Skeletal muscle tissue (tissue), 4 donors: ENCODE results near the gene USP53. TPM values are rescaled to one million over a fixed set of nuclear protein-coding genes. Genes with fewer than 3 reads are reported as not detected.
"Not testable (repeated sequence)": the region's sequence is repeated elsewhere in the genome, so short reads cannot be mapped to it uniquely, and the experiment has no call there.

Experiments used
- H3K27ac ChIP-seq: one replicate; pipeline ENCODE4 v1.7.0; 2013; ENCODE audit warnings: mild to moderate bottlenecking, low read depth, low read length, inconsistent platforms
- H3K27me3 ChIP-seq, 3 donors: one replicate each; pipeline ENCODE4 v1.7.0; 2013; ENCODE audit warnings: low read length in 3 of 3; ENCODE audit not compliant: control insufficient read depth in 3 of 3, insufficient read depth in 3 of 3
- H3K36me3 ChIP-seq, 3 donors: one replicate each; pipeline ENCODE4 v1.7.0; 2013; ENCODE audit warnings: low read length in 3 of 3; ENCODE audit not compliant: control insufficient read depth in 3 of 3, insufficient read depth in 3 of 3
- H3K4me1 ChIP-seq, 3 donors: one replicate each; pipeline ENCODE4 v1.7.0; 2013; ENCODE audit warnings: low read length in 3 of 3, mild to moderate bottlenecking in 3 of 3; ENCODE audit not compliant: control insufficient read depth in 3 of 3, insufficient read depth in 3 of 3
- H3K4me3 ChIP-seq, 3 donors: one replicate each; pipeline ENCODE4 v1.7.0; 2013; ENCODE audit warnings: low read length in 3 of 3
- H3K9ac ChIP-seq, 3 donors: one replicate each; pipeline ENCODE4 v1.7.0; 2013; ENCODE audit warnings: low read length in 3 of 3, mild to moderate bottlenecking in 3 of 3, moderate library complexity in 2 of 3, low read depth in 1 of 3
- H3K9me3 ChIP-seq, 3 donors: one replicate each; pipeline ENCODE4 v1.7.0; 2013; ENCODE audit warnings: low read length in 3 of 3; ENCODE audit not compliant: control insufficient read depth in 3 of 3
- total RNA-seq: library from RNA; depleted of rRNA; stranded (reverse); fragments of >200 nt; gene quantifications from one replicate; pipeline ENCODE4 v1.2.3, GENCODE V29; 2014
- donor health status: Osteomylitis.

USP53 gene
- total RNA-seq, 1 donor from 2014 or later = 13.0 TPM

GRCh38 chr4:119237642-119238041 lies 25.1 kb downstream of the USP53 start:
- Histone ChIP-seq H3K27me3 (no peaks in the 10 kb centered on the region), H3K36me3 (peaks cover 0 to 23% (median 6%) of the 10 kb centered on the region in 3 donors), H3K4me1 (peaks cover 7 to 13% (median 9%) of the 10 kb centered on the region in 3 donors), H3K9me3 (no peaks in the 10 kb centered on the region), H3K27ac (no peak overlapping the region), H3K4me3 (no peak overlapping the region), H3K9ac (no peak overlapping the region)

- H3K9me3 ChIP-seq = no peaks in the 10 kb centered on the region
- H3K4me3 ChIP-seq = no peak overlapping the region
- H3K4me1 ChIP-seq = peaks cover 7 to 13% (median 9%) of the 10 kb centered on the region in 3 donors
- no peak overlapping the region for H3K27ac ChIP-seq
- no peak overlapping the region for H3K9ac ChIP-seq
- peaks cover 0 to 23% (median 6%) of the 10 kb centered on the region in 3 donors for H3K36me3 ChIP-seq
- no peaks in the 10 kb centered on the region for H3K27me3 ChIP-seq
Observed at GRCh38 chr4:119238068-119238722, 25.7 kb downstream of the USP53 start.

- H3K36me3 ChIP-seq = peaks cover 0 to 22% (median 6%) of the 10 kb centered on the region in 3 donors
- no peaks in the 10 kb centered on the region for H3K9me3 ChIP-seq
Observed at GRCh38 chr4:119240128-119240527, 27.6 kb downstream of the USP53 start.

GRCh38 chr4:119240568-119240967 lies 28.1 kb downstream of the USP53 start:
- Histone ChIP-seq H3K4me1 (peaks cover 4 to 7% (median 4%) of the 10 kb centered on the region in 3 donors), H3K27ac (no peak overlapping the region), H3K36me3 (peaks cover 0 to 17% (median 6%) of the 10 kb centered on the region in 3 donors), H3K4me3 (no peak overlapping the region), H3K9me3 (no peaks in the 10 kb centered on the region), H3K9ac (no peak overlapping the region), H3K27me3 (no peaks in the 10 kb centered on the region)

More at GRCh38 chr4:119240128-119240527, 27.6 kb downstream of the USP53 start:
- Histone ChIP-seq H3K27me3 (no peaks in the 10 kb centered on the region), H3K4me3 (no peak overlapping the region), H3K4me1 (peaks cover 4 to 7% (median 4%) of the 10 kb centered on the region in 3 donors), H3K27ac (no peak overlapping the region), H3K9ac (no peak overlapping the region)

GRCh38 chr4:119242417-119242816 lies 29.9 kb downstream of the USP53 start:
- Histone ChIP-seq H3K9ac (no peak overlapping the region), H3K9me3 (no peaks in the 10 kb centered on the region), H3K4me3 (no peak overlapping the region), H3K27ac (no peak overlapping the region), H3K27me3 (no peaks in the 10 kb centered on the region), H3K36me3 (peaks cover 0 to 16% (median 11%) of the 10 kb centered on the region in 3 donors), H3K4me1 (peaks cover 8 to 16% (median 12%) of the 10 kb centered on the region in 3 donors)

GRCh38 chr4:119243868-119244267 lies 31.4 kb downstream of the USP53 start:
- no peak overlapping the region for H3K4me3 ChIP-seq
- no peak overlapping the region for H3K9ac ChIP-seq
- no peaks in the 10 kb centered on the region for H3K27me3 ChIP-seq
- no peak overlapping the region for H3K27ac ChIP-seq
- H3K9me3 ChIP-seq = no peaks in the 10 kb centered on the region
- H3K4me1 ChIP-seq = peaks cover 8 to 12% (median 11%) of the 10 kb centered on the region in 3 donors
- peaks cover 2 to 18% (median 10%) of the 10 kb centered on the region in 3 donors for H3K36me3 ChIP-seq

- H3K27ac ChIP-seq = no peak overlapping the region
- H3K9me3 ChIP-seq = no peaks in the 10 kb centered on the region
- peaks cover 5 to 22% (median 11%) of the 10 kb centered on the region in 3 donors for H3K36me3 ChIP-seq
- H3K4me3 ChIP-seq = no peak overlapping the region
- H3K9ac ChIP-seq = no peak overlapping the region
- no peaks in the 10 kb centered on the region for H3K27me3 ChIP-seq
- H3K4me1 ChIP-seq = peaks cover 8 to 12% (median 11%) of the 10 kb centered on the region in 3 donors
Observed at GRCh38 chr4:119244344-119244743, 31.8 kb downstream of the USP53 start.

- H3K4me1 ChIP-seq = peaks cover 8 to 12% (median 11%) of the 10 kb centered on the region in 3 donors
- H3K9ac ChIP-seq = no peak overlapping the region
- no peaks in the 10 kb centered on the region for H3K27me3 ChIP-seq
- no peak overlapping the region for H3K4me3 ChIP-seq
- no peak overlapping the region for H3K27ac ChIP-seq
- peaks cover 5 to 22% (median 11%) of the 10 kb centered on the region in 3 donors for H3K36me3 ChIP-seq
- H3K9me3 ChIP-seq = no peaks in the 10 kb centered on the region
Observed at GRCh38 chr4:119244832-119245231, 32.3 kb downstream of the USP53 start.

- Histone ChIP-seq H3K27ac (no peak overlapping the region), H3K9me3 (no peaks in the 10 kb centered on the region), H3K4me1 (peaks cover 8 to 12% (median 9%) of the 10 kb centered on the region in 3 donors), H3K4me3 (no peak overlapping the region), H3K27me3 (no peaks in the 10 kb centered on the region), H3K9ac (no peak overlapping the region), H3K36me3 (peaks cover 5 to 22% (median 11%) of the 10 kb centered on the region in 3 donors)
Observed at GRCh38 chr4:119246177-119246733, 33.7 kb downstream of the USP53 start.

GRCh38 chr4:119251037-119251436 lies 38.5 kb downstream of the USP53 start:
- H3K36me3 ChIP-seq = peaks cover 13 to 32% (median 21%) of the 10 kb centered on the region in 3 donors
- H3K9ac ChIP-seq, H3K27me3 ChIP-seq, H3K4me3 ChIP-seq, H3K9me3 ChIP-seq, H3K27ac ChIP-seq, H3K4me1 ChIP-seq: not testable (repeated sequence)
